CD4-positive, alpha-beta T cell (primary cell): ENCODE measurements around the gene EP400. TPM values are rescaled to one million over a fixed set of nuclear protein-coding genes. Genes with fewer than 3 reads are reported as not detected.

Experiments
- ATAC-seq: fragments of 200-7000 bp; cut with Tn5 transposase; one replicate; pipeline ENCODE4 v1.10.0; 2022; ENCODE audit warnings: mild to moderate bottlenecking; ENCODE audit not compliant: poor library complexity
- CTCF ChIA-PET: fragments of 350-600 bp; sonication (Branson Sonifier 250); formaldehyde crosslinking; loops from one replicate; lab custom pipeline; 2021; ENCODE audit warnings: antibody characterized with exemption, inconsistent platforms; lab: Charles Lee
- POLR2A ChIA-PET: fragments of 350-600 bp; sonication (Branson Sonifier 250); formaldehyde crosslinking; loops from one replicate; lab custom pipeline; 2021; ENCODE audit warnings: antibody characterized with exemption, inconsistent platforms; lab: Charles Lee
- DNase-seq, 14 experiments: peaks; one replicate each; pipeline ENCODE4 v3.0.0-alpha.2; 2013 to 2020; ENCODE audit warnings: mixed read lengths in 2 of 14
- H3K27ac ChIP-seq, 2 donors: one replicate each; pipeline versions ENCODE4 v1.5.1 to v1.7.0; 2013; ENCODE audit warnings: low read length in 2 of 2, low read depth in 1 of 2, mild to moderate bottlenecking in 1 of 2
- H3K27me3 ChIP-seq, 2 experiments: 1 replicate in 1 of 2; 2 replicates in 1 of 2; pipeline versions ENCODE4 v1.6.1 to v1.7.0; 2013; ENCODE audit warnings: low read length in 2 of 2, control low read depth in 1 of 2, mild to moderate bottlenecking in 1 of 2, moderate library complexity in 1 of 2; ENCODE audit not compliant: insufficient read depth in 2 of 2, control insufficient read depth in 1 of 2
- H3K36me3 ChIP-seq: one replicate; pipeline ENCODE4 v1.6.1; 2013; ENCODE audit warnings: low read length, control low read depth; ENCODE audit not compliant: insufficient read depth
- H3K4me1 ChIP-seq: one replicate; pipeline ENCODE4 v1.6.1; 2013; ENCODE audit warnings: low read length, control low read depth; ENCODE audit not compliant: insufficient read depth
- H3K4me3 ChIP-seq: one replicate; pipeline ENCODE4 v1.5.1; 2013; ENCODE audit warnings: mild to moderate bottlenecking, low read length, moderate library complexity
- H3K9me3 ChIP-seq, 2 experiments: 1 replicate in 1 of 2; 2 replicates in 1 of 2; pipeline versions ENCODE4 v1.6.1 to v1.7.0; 2013; ENCODE audit warnings: low read length in 2 of 2, mild to moderate bottlenecking in 2 of 2, control low read depth in 1 of 2, moderate library complexity in 1 of 2; ENCODE audit not compliant: control insufficient read depth in 1 of 2, insufficient read depth in 1 of 2
- H3K27ac Mint-ChIP-seq: one replicate; pipeline ENCODE4 v1.8.0; 2020; ENCODE audit warnings: mixed read lengths
- H3K27me3 Mint-ChIP-seq: one replicate; pipeline ENCODE4 v1.8.0; 2021; ENCODE audit warnings: mixed read lengths
- H3K36me3 Mint-ChIP-seq: one replicate; pipeline ENCODE4 v1.8.0; 2021; ENCODE audit warnings: low read depth, mixed read lengths
- H3K4me1 Mint-ChIP-seq: one replicate; pipeline ENCODE4 v1.8.0; 2021; ENCODE audit warnings: low read depth, mixed read lengths
- H3K4me3 Mint-ChIP-seq: one replicate; pipeline ENCODE4 v1.8.0; 2020; ENCODE audit warnings: mild to moderate bottlenecking, mixed read lengths
- H3K9me3 Mint-ChIP-seq: one replicate; pipeline ENCODE4 v1.8.0; 2020; ENCODE audit warnings: mixed read lengths
- CTCF ChIP-seq: fragments of 200-600 bp; IDR thresholded peaks from one replicate; pipeline ENCODE4 v1.8.0; 2022; ENCODE audit warnings: antibody characterized with exemption, mild to moderate bottlenecking
- intact Hi-C, 2 experiments: fragments of 100-400 bp; cut with DNase I in 1 of 2; cut with micrococcal nuclease in 1 of 2; formaldehyde crosslinking; loops; one replicate each; pipeline versions ENCODE4 v1.15.1 to v1.9.0; 2023 to 2025; cut with DNase I, micrococcal nuclease
- total RNA-seq, 174 experiments: library from RNA in 2 of 174; stranded (reverse) in 2 of 174; gene quantifications; one replicate each; pipeline ENCODE4 v1.2.3 and lab custom pipeline; 2021 to 2026

The EP400 gene
- total RNA-seq, 2 experiments from 2014 or later, result 56.4 to 56.5 TPM

DNA sequence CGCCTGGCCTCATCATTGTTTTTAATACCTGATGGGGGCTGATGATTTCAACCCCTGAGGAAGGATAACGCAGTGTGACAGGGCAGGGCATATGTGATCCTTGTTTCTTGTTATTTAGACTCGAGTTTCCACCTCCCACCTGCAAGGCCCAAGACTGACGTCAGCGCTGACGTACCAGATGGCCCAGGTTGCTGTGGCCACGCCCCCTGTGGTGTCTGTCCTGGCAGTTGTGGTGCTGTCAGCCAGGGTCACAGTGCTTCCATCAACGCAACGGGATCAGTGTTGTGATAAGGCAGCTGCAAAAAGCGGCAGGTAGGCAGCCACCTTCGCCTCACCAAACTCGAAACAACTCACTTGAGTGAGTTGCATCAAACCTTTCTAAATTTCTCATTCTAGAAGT is 176.0 kb downstream of the EP400 start:
- no peak for TF ChIP-seq CTCF
- Histone ChIP-seq H3K27ac (no peak overlapping the region), H3K36me3 (peaks cover 41% of the 10 kb centered on the region), H3K9me3 (peaks cover 4 to 7% of the 10 kb centered on the region in 2 experiments), H3K4me3 (no peak overlapping the region), H3K4me1 (no peaks in the 10 kb centered on the region), H3K27me3 (no peaks in the 10 kb centered on the region)
- intact Hi-C loops, result loop anchor here in 1 of 2 experiments (2.0 kb wide), 1 partner anchor 57 kb away; no protein-coding TSS in a partner anchor
- ChIA-PET POLR2A (no interaction called here), CTCF (no interaction called here)
- DNase-seq, result no peak
- Mint-ChIP-seq H3K36me3 (peaks cover 45% of the 10 kb centered on the region), H3K4me3 (no peak overlapping the region), H3K27me3 (no peaks in the 10 kb centered on the region), H3K27ac (no peak overlapping the region), H3K4me1 (no peaks in the 10 kb centered on the region), H3K9me3 (peaks cover 3% of the 10 kb centered on the region)
- ATAC-seq, result no peak

GRCh38 chr12:132127041-132127440 is 177.3 kb downstream of the EP400 start:
- intact Hi-C loops, result no loop called here
- Mint-ChIP-seq H3K4me1 (no peaks in the 10 kb centered on the region), H3K27ac (no peak overlapping the region), H3K36me3 (peaks cover 45% of the 10 kb centered on the region), H3K9me3 (peaks cover 3% of the 10 kb centered on the region), H3K4me3 (no peak overlapping the region), H3K27me3 (no peaks in the 10 kb centered on the region)
- no peak overlapping the region for H3K4me3 ChIP-seq
- H3K27ac ChIP-seq, result no peak overlapping the region
- no peaks in the 10 kb centered on the region for H3K4me1 ChIP-seq
- ChIA-PET POLR2A (no interaction called here), CTCF (no interaction called here)
- ATAC-seq, result no peak
- H3K36me3 ChIP-seq, result peaks cover 29% of the 10 kb centered on the region
- peaks cover 7% of the 10 kb centered on the region in 2 experiments for H3K9me3 ChIP-seq
- no peak for TF ChIP-seq CTCF
- DNase-seq, result no peak
- no peaks in the 10 kb centered on the region for H3K27me3 ChIP-seq

- H3K36me3 ChIP-seq, result peaks cover 22% of the 10 kb centered on the region
- CTCF ChIA-PET, result no interaction called here
- POLR2A ChIA-PET, result no interaction called here
- no peaks in the 10 kb centered on the region for H3K4me1 Mint-ChIP-seq
- no peaks in the 10 kb centered on the region for H3K4me1 ChIP-seq
- intact Hi-C loops, result no loop called here
- H3K4me3 ChIP-seq, result no peak overlapping the region
- peaks cover 7 to 14% of the 10 kb centered on the region in 2 experiments for H3K9me3 ChIP-seq
- peaks cover 3% of the 10 kb centered on the region for H3K9me3 Mint-ChIP-seq
- H3K27ac Mint-ChIP-seq, result no peak overlapping the region
- H3K36me3 Mint-ChIP-seq, result peaks cover 39% of the 10 kb centered on the region
- H3K27me3 ChIP-seq, result no peaks in the 10 kb centered on the region
- ATAC-seq (no peak), DNase-seq (no peak)
- H3K27ac ChIP-seq, result no peak overlapping the region
- no peaks in the 10 kb centered on the region for H3K27me3 Mint-ChIP-seq
- no peak overlapping the region for H3K4me3 Mint-ChIP-seq
- TF ChIP-seq CTCF, result no peak
Measured at GRCh38 chr12:132129007-132129406, 179.3 kb downstream of the EP400 start.
